GM12891 (cell line): ENCODE data around the gene VRK3.

Source experiments
- POLR2A ChIP-seq: IDR thresholded peaks from 2 replicates; pipeline ENCODE4 v1.6.1; 2011; ENCODE audit warnings: low read depth, low read length, control low read depth
- POLR2AphosphoS5 ChIP-seq: IDR thresholded peaks from 2 replicates; pipeline ENCODE4 v1.6.1; 2011; ENCODE audit warnings: low read depth, low read length, control low read depth
- TAF1 ChIP-seq: IDR thresholded peaks from 2 replicates; pipeline ENCODE4 v1.6.1; 2011; ENCODE audit warnings: low read depth, low read length, control low read depth

DNA sequence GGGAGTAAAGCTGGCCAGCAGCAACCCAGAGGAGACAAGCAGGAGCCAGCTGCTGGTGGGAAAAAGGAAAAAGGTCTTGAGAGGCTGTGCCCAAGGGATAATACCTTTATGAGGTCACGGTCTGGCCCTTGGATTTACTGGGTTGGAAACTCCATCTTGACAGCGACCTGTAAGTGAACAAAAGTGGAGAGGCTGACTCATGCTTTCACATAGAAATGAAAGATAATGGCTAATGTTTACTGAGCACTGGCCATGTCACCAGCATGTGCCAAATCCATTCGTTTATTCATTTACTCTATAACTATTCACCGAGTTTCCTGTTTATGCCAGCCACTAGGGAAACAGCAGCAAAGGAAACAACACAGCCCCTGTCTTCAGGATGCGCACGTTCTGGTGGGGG, 4.7 kb downstream of the VRK3 start:
- TF ChIP-seq POLR2A (no peak), POLR2AphosphoS5 (no peak), TAF1 (no peak)
